ENCODE results near the gene SDF4. TPM values are rescaled to one million over a fixed set of nuclear protein-coding genes. Genes with fewer than 3 reads are reported as not detected.

The SDF4 gene
- total RNA-seq, 2 experiments from 2014 or later, result 109 to 144 TPM

GRCh38 chr1:1225913-1226312 is 5.9 kb downstream of the SDF4 start:
- Mint-ChIP-seq H3K27me3 (no peaks in the 10 kb centered on the region), H3K36me3 (peaks cover 46% of the 10 kb centered on the region), H3K9me3 (ENCODE audit: low read depth) (no peaks in the 10 kb centered on the region), H3K27ac (no peak overlapping the region), H3K4me1 (peaks cover 16% of the 10 kb centered on the region), H3K4me3 (no peak overlapping the region)
- ATAC-seq, result no peak
- CTCF ChIA-PET, result interaction anchor here (2.5 kb wide), 1 partner anchor 103 kb away, joined by 7 read pairs; no protein-coding TSS in a partner anchor
- no peak for DNase-seq

DNA sequence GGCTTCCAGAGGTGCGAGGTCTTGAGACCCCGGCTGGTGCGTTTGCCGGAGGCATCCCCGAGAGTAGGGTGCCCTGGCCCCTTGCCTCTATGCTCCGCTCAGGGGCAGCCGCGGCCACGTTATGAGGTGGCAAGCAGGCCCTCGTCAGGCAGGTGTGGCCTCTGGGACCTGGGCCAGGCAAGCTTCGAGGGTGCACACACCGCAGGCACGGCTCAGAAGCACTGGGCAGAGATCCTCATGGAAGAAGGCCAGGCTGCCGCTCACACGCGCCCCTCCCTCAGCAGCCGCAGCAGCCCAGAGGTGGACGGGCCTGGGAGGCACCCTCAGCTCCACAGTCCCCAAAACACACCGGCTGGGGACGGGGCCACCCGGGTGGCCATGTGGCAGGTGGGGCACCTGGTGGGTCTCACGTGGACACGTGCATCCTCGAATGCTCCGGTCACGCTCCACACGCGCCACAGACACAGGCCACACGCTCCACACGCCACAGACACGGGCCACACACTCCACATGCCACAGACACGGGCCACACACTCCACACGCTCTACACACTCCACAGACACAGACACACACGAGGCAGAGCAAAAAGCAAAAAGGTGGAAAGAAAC is 6.5 kb downstream of the SDF4 start:
- peaks cover 48% of the 10 kb centered on the region for H3K36me3 Mint-ChIP-seq

DNA sequence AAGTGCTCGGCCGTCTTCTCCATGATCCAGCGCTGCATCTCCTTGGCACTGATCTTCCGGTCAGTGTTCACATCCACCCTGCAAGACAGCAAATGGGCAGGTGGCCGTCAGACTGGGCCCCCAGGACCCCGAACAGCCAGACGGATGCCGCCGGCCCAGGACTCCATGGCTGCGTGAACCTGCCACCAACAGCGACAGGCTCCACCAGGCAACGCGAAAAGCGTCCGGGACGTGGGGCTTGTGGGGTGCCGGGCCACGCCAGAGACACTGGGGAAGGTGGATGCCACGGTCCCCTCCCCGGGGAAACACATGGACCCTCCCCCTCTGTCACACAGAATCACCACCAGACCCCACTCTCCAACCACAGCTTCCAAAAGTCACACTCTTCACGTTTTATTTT is 7.9 kb downstream of the SDF4 start:
- ATAC-seq, result no peak
- CTCF ChIA-PET, result no interaction called here
- Mint-ChIP-seq H3K4me1 (peaks cover 12% of the 10 kb centered on the region), H3K9me3 (ENCODE audit: low read depth) (no peaks in the 10 kb centered on the region), H3K27me3 (no peaks in the 10 kb centered on the region), H3K4me3 (no peak overlapping the region), H3K27ac (no peak overlapping the region), H3K36me3 (peaks cover 42% of the 10 kb centered on the region)
- no peak for DNase-seq

More for the DNA sequence above, 6.5 kb downstream of the SDF4 start:
- ATAC-seq, result no peak
- Mint-ChIP-seq H3K9me3 (ENCODE audit: low read depth) (no peaks in the 10 kb centered on the region), H3K4me3 (no peak overlapping the region), H3K4me1 (peaks cover 12% of the 10 kb centered on the region), H3K27me3 (no peaks in the 10 kb centered on the region), H3K27ac (no peak overlapping the region)
- CTCF ChIA-PET, result interaction anchor here (0.6 to 2.5 kb wide), 3 partner anchors 9 to 103 kb away, joined by 3 to 7 read pairs (median 4); no protein-coding TSS in a partner anchor
- DNase-seq, result no peak

DNA sequence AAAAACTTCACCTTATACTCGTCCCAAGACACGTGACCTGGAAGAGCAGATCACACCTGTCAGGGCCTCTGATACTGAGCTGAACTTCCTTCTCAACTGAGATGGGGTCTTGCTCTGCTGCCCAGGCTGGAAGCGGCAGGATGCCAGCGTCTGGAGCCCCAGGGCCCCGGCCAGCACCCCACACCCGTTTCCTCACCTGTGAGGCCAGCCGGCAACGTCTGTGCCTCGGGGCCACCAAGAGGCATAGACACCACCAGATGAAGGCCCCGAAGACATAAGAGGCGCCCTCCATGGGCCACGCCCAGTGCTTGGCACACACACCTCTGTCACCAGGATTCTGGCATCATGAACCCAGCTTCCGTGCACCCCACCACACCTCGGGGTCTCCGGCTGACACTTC is 8.5 kb downstream of the SDF4 start:
- H3K9me3 Mint-ChIP-seq (ENCODE audit: low read depth), result no peaks in the 10 kb centered on the region
- peaks cover 39% of the 10 kb centered on the region for H3K36me3 Mint-ChIP-seq
- H3K27ac Mint-ChIP-seq, result no peak overlapping the region
- peaks cover 12% of the 10 kb centered on the region for H3K4me1 Mint-ChIP-seq
- CTCF ChIA-PET, result no interaction called here
- DNase-seq (no peak), ATAC-seq (no peak)
- H3K27me3 Mint-ChIP-seq, result no peaks in the 10 kb centered on the region
- no peak overlapping the region for H3K4me3 Mint-ChIP-seq

GRCh38 chr1:1222575-1223225 is 9.1 kb downstream of the SDF4 start:
- CTCF ChIA-PET, result no interaction called here
- Mint-ChIP-seq H3K27ac (no peak overlapping the region), H3K9me3 (ENCODE audit: low read depth) (no peaks in the 10 kb centered on the region), H3K27me3 (no peaks in the 10 kb centered on the region), H3K36me3 (peaks cover 41% of the 10 kb centered on the region), H3K4me3 (no peak overlapping the region), H3K4me1 (peaks cover 12% of the 10 kb centered on the region)
- ATAC-seq (no peak), DNase-seq (no peak)

GRCh38 chr1:1221887-1222574 is 9.8 kb downstream of the SDF4 start:
- peaks cover 14% of the 10 kb centered on the region for H3K4me1 Mint-ChIP-seq
- H3K27ac Mint-ChIP-seq, result no peak overlapping the region
- no peak overlapping the region for H3K4me3 Mint-ChIP-seq

GRCh38 chr1:1220197-1220596 is 11.6 kb downstream of the SDF4 start:
- H3K27me3 Mint-ChIP-seq, result no peaks in the 10 kb centered on the region
- peaks cover 39% of the 10 kb centered on the region for H3K36me3 Mint-ChIP-seq
- peaks cover 22% of the 10 kb centered on the region for H3K4me1 Mint-ChIP-seq
- DNase-seq (no peak), ATAC-seq (no peak)
- no peaks in the 10 kb centered on the region for H3K9me3 Mint-ChIP-seq (ENCODE audit: low read depth)
- H3K4me3 Mint-ChIP-seq, result no peak overlapping the region
- peak overlapping the region; percentile 74 for H3K27ac Mint-ChIP-seq
- CTCF ChIA-PET, result no interaction called here

More at GRCh38 chr1:1221887-1222574, 9.8 kb downstream of the SDF4 start:
- peaks cover 43% of the 10 kb centered on the region for H3K36me3 Mint-ChIP-seq
- H3K27me3 Mint-ChIP-seq, result no peaks in the 10 kb centered on the region
- no peak for ATAC-seq
- H3K9me3 Mint-ChIP-seq (ENCODE audit: low read depth), result no peaks in the 10 kb centered on the region
- no peak for DNase-seq
- CTCF ChIA-PET, result no interaction called here

- Mint-ChIP-seq H3K9me3 (ENCODE audit: low read depth) (no peaks in the 10 kb centered on the region), H3K4me1 (peaks cover 30% of the 10 kb centered on the region), H3K27ac (peak overlapping the region; percentile 74), H3K4me3 (no peak overlapping the region), H3K27me3 (no peaks in the 10 kb centered on the region), H3K36me3 (peaks cover 37% of the 10 kb centered on the region)
- DNase-seq (peak; percentile 73), ATAC-seq (peak; percentile 48)
- CTCF ChIA-PET, result interaction anchor here (1.5 kb wide), 1 partner anchor 97 kb away, joined by 4 read pairs; no protein-coding TSS in a partner anchor
These were observed 12.5 kb downstream of the SDF4 start for GRCh38 chr1:1219341-1219740.

GRCh38 chr1:1218524-1219200 is 13.1 kb downstream of the SDF4 start:
- DNase-seq (no peak), ATAC-seq (no peak)
- Mint-ChIP-seq H3K27me3 (no peaks in the 10 kb centered on the region), H3K36me3 (peaks cover 34% of the 10 kb centered on the region), H3K27ac (no peak overlapping the region), H3K4me1 (peaks cover 33% of the 10 kb centered on the region), H3K9me3 (ENCODE audit: low read depth) (no peaks in the 10 kb centered on the region), H3K4me3 (no peak overlapping the region)
- CTCF ChIA-PET, result interaction anchor here (1.5 kb wide), 1 partner anchor 96 kb away, joined by 4 read pairs; no protein-coding TSS in a partner anchor

- ATAC-seq (no peak), DNase-seq (no peak)
- H3K9me3 Mint-ChIP-seq (ENCODE audit: low read depth), result no peaks in the 10 kb centered on the region
- CTCF ChIA-PET, result interaction anchor here (1.5 to 3.4 kb wide), 2 partner anchors 95 to 96 kb away, joined by 4 to 16 read pairs; no protein-coding TSS in a partner anchor
- H3K4me1 Mint-ChIP-seq, result peaks cover 36% of the 10 kb centered on the region
- H3K27me3 Mint-ChIP-seq, result no peaks in the 10 kb centered on the region
- H3K27ac Mint-ChIP-seq, result no peak overlapping the region
- peaks cover 30% of the 10 kb centered on the region for H3K36me3 Mint-ChIP-seq
- no peak overlapping the region for H3K4me3 Mint-ChIP-seq
These were observed 13.9 kb downstream of the SDF4 start for GRCh38 chr1:1217621-1218523.

- Mint-ChIP-seq H3K9me3 (ENCODE audit: low read depth) (no peaks in the 10 kb centered on the region), H3K4me3 (no peak overlapping the region), H3K36me3 (peaks cover 25% of the 10 kb centered on the region), H3K27ac (peak overlapping the region; percentile 71), H3K4me1 (peaks cover 40% of the 10 kb centered on the region), H3K27me3 (no peaks in the 10 kb centered on the region)
- no peak for DNase-seq
- CTCF ChIA-PET, result interaction anchor here (1.2 to 3.4 kb wide), 2 partner anchors 8 to 95 kb away, joined by 3 to 16 read pairs; no protein-coding TSS in a partner anchor
- no peak for ATAC-seq
These were observed 14.8 kb downstream of the SDF4 start for GRCh38 chr1:1216770-1217620.

Data from activated CD8-positive, alpha-beta memory T cell treated with anti-CD3 and anti-CD28 coated beads, Interleukin-2, amount 10 ng/mL, durations not matched to agents 7 days and 5 days (primary cell).